GM18526 (cell line): ENCODE results near the gene ACSL1.

Experiments
- POLR2A ChIP-seq: IDR thresholded peaks from 3 replicates; pipeline ENCODE4 v1.6.1; 2011; ENCODE audit not compliant: insufficient read length; ENCODE audit errors: extremely low read depth

Gene ACSL1

GRCh38 chr4:184763150-184763780 lies 62.5 kb downstream of the ACSL1 start:
- no peak for TF ChIP-seq POLR2A

GRCh38 chr4:184762100-184762499 lies 63.7 kb downstream of the ACSL1 start:
- no peak for TF ChIP-seq POLR2A

GRCh38 chr4:184760681-184761080 lies 65.1 kb downstream of the ACSL1 start:
- no peak for TF ChIP-seq POLR2A

GRCh38 chr4:184757810-184758209 lies 68.0 kb downstream of the ACSL1 start:
- TF ChIP-seq POLR2A: no peak

GRCh38 chr4:184756399-184756798 lies 69.4 kb downstream of the ACSL1 start:
- no peak for TF ChIP-seq POLR2A

GRCh38 chr4:184755278-184755677 lies 70.5 kb downstream of the ACSL1 start:
- no peak for TF ChIP-seq POLR2A

- TF ChIP-seq POLR2A: no peak
These were observed 73.1 kb downstream of the ACSL1 start for GRCh38 chr4:184752496-184753275.

GRCh38 chr4:184751585-184751956 lies 74.2 kb downstream of the ACSL1 start:
- TF ChIP-seq POLR2A: no peak

DNA sequence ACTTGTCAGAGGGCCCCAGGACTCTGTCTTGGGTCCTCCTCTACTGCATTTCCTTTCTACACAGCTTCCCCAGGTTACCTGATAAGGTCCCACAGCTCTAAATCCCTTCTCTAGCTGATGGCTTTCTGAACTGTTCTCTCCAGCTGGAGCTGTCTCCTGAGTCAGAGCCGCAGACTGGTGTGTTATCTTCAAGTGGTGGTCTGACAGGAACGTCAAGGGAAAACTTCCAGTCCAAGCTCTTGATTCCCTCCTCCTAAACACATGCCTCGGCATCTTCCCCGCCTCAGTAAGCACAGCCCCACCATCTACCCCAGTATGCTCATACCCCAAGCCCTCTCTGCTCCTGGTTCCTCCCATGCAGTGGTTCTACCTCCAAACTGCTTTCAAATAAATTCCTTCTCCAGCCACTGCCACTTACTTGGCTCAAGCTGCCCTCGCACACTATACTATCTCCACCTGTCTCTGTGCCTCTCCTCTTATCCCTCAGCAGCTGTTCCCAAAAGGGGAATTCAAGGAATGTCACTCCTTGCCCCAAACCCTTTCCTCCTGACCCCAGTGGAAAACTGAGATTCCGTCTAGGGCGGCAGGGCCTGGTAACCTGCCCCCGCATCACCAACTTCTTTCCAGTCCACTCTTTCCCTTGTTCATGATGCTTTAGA lies 74.7 kb downstream of the ACSL1 start:
- TF ChIP-seq POLR2A: no peak

DNA sequence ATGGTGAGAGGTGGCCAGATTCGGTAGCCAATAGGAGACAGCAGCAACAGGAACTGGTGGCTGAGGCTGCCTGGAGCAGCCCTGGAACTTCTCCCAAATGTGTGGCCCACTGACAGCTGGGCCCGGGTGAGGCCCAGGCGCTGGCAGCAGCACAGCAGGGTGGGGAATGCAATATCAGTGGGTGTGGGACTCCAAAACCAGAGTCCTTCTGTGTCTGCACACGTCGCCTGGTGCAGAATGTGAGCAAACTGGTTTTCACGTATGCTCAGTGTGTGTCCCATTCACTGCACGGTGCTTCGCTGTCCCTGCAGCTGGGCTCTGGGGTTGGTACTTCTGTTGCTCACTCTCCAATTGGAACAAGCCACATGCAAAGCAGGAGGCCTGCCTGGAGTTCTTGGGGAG lies 77.5 kb downstream of the ACSL1 start:
- no peak for TF ChIP-seq POLR2A

DNA sequence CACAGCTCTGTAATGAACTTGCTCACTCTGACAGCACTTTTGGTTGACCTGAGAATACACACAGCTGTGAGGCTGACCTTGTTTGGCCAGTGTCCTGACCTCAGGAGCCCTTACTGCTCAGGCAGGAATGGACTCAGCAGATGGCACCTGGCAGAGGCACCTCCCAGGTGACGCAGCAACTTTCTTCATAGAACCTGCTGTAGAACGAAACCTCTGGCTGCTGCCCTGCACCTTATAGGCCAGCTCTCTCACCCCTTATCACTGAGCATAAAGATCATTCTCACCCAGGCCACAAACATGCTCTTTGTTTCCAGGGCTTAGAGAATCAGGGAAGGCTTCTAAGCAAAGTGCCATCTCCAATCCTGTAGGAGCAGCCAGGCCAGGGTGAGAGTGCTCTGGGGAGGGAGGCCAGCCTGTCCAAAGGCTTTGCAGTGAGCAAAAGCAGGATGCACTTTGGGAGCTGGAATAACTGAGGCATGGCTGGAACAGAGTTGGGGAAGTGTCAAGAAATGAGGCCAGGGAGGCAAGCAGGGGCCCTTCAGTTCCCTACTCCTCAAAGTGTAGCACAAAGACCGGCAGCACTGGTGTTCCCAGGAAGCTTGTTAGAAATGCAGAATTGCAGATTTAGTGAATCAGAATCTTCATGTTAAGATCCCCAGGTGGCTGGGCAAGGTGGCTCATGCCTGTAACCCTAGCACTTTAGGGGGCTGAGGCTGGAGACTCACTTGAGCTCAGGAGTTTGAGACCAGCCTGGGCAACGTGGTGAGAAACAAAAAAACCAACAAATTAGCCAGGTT lies 78.5 kb downstream of the ACSL1 start:
- no peak for TF ChIP-seq POLR2A

DNA sequence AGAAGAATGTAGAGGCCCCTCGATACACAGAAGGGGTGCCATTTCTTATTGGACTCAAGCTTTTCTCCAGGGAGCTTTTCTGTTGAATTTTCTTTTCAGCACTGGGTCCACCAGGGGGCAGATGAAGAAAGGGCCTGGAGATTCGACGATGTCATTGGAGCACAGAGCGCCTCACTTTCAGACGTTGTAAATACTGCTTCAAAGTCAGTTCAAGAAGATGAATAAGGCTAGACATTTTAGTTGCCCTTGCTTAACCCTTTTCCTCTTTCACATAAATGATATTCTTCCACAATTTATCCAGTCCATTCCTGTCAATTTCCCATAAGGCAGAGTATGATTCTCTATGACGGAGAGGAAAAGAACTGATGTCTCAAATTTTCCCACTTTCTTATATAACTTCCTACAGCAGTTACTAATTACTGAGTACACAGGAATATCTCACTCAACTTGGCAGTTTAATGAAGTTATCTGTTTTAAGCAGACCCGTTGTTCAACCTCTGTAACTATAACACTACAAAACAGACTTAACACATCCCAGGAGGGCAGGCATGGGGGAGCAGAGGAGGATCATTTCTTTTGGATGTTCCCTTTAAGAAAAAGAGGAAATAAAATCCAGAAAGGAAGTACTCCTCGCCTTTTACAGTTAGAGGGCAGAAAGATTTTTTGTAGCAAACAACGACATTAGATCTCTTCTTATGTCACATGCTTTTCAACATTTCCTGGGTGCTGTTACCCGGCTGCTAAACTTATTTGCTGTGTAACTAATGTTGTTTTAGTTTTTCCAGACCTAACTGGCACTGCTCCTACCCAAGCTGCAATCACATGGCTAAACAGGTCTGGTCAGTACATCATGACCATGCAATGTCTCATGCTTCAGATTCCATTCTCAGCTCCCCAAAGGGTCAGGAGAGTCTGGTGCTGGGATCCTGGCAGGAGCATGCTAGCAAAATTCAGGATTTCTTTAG lies 79.7 kb downstream of the ACSL1 start:
- no peak for TF ChIP-seq POLR2A

DNA sequence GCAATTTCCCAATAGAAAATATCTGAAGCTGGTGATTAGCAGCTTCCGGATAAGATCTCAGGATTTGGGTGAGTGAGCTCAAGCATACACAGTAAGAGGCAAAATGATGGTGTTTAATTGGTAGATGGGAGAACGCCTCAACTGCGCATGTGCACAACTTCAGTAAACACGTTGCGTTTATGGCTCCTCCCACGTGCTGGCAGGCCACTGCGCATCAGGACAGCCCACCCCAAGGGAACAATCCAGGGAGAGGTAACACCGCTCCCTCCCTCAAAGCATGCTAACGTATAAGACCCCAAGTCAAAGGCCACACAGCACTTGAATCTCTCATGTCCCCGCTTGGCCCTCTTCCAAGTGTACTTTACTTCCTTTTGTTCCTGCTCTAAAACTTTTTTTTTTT lies 81.5 kb downstream of the ACSL1 start:
- TF ChIP-seq POLR2A: no peak

- no peak for TF ChIP-seq POLR2A
These were observed 82.1 kb downstream of the ACSL1 start for GRCh38 chr4:184743650-184744049.
